ENCODE data around the gene LTK. TPM values are rescaled to one million over a fixed set of nuclear protein-coding genes. Genes with fewer than 3 reads are reported as not detected.

LTK gene
- total and polyA plus RNA-seq, 2 donors (not counting 1 experiment from before 2014, with no cell fraction given): 4.4 to 9.7 TPM

DNA sequence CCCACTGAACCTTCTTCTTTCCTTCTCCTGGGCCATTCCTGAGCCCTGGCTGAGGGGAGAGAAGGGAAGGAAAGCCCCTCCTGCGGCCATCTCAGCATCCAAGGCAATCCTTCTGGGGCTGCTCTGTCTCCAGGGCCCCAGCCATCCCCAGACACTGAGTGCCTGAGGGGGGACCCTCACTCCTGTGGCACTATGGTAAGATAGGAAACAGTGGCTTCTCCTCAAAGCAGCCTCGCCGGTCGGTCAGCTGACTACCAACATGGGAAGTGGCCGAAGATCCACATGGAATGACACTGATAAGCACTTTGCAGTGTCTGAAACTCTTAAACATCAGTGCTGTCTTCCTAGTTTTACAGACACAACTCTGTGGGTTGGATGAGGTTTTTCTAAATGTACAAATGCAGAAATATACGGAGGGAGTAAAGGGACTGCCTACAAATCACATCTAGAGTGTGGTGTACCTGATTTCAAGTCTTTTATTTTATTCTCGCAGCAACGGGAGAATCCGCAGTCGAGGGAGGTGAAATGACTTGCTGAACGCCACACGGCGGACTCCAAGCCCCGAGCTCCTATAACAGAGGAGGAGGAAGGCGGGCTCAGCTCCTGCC lies 20.9 kb downstream of the LTK start:
- WGBS (ENCODE audit: insufficient coverage): 6% methylated on average over 10 of the region's 15 CpGs
- intact Hi-C loops (cut with micrococcal nuclease): loop anchor here (1.0 to 2.0 kb wide), 4 partner anchors 9 to 168 kb away; partner anchors contain the start of genes LTK, MGA and RPAP1
- H3K9me3 Mint-ChIP-seq (ENCODE audit: insufficient read depth): no peaks in the 10 kb centered on the region
- Histone ChIP-seq H3K27me3 (replicated peaks in 1 of 4; ENCODE audit: control extremely low read depth in 1 of 4, control insufficient read depth in 3 of 4, insufficient read depth in 4 of 4, low read length in 3 of 4) (peaks cover 0 to 75% (median 29%) of the 10 kb centered on the region in 4 experiments), H3K9me3 (ENCODE audit: control extremely low read depth in 1 of 3, control insufficient read depth in 2 of 3, insufficient read depth in 1 of 3, low read length in 2 of 3) (peaks cover 0 to 22% (median 0%) of the 10 kb centered on the region in 3 donors), H4K20me1 (ENCODE audit: control insufficient read depth, insufficient read depth, low read length, poor library complexity, severe bottlenecking) (peaks cover 15% of the 10 kb centered on the region), H3K36me3 (replicated peaks in 1 of 2; ENCODE audit: control extremely low read depth in 1 of 2, control insufficient read depth in 1 of 2, extremely low read depth in 1 of 2, insufficient read depth in 2 of 2, low read length in 1 of 2) (no peaks in the 10 kb centered on the region), H3K4me2 (replicated peaks; ENCODE audit: low read depth, low read length, poor library complexity, severe bottlenecking) (peak overlapping the region; percentile 100), H3K4me3 (ENCODE audit: control extremely low read depth in 1 of 5, extremely low read depth in 1 of 5, insufficient read depth in 1 of 5, low read depth in 2 of 5, low read length in 4 of 5) (peak overlapping the region in 4 of 5 experiments; percentile 67 to 81 (median 70)), H3K9ac (ENCODE audit: low read length) (peak overlapping the region; percentile 83), H3K27ac (ENCODE audit: low read length in 2 of 2) (no peak overlapping the region), H2AFZ (ENCODE audit: insufficient read depth, low read depth, low read length, poor library complexity, severe bottlenecking) (peak overlapping the region; percentile 93), H3K79me2 (ENCODE audit: control insufficient read depth, insufficient read depth, low read length) (no peaks in the 10 kb centered on the region), H3K4me1 (ENCODE audit: control insufficient read depth in 2 of 2, insufficient read depth in 2 of 2, low read length in 2 of 2) (peaks cover 29 to 32% of the 10 kb centered on the region in 2 donors)
- H3K4me1 Mint-ChIP-seq: peaks cover 11% of the 10 kb centered on the region
- H3K27ac Mint-ChIP-seq: peak overlapping the region; percentile 50
- H3K27me3 Mint-ChIP-seq: peaks cover 42% of the 10 kb centered on the region
- TF ChIP-seq EZH2 (IDR thresholded peaks at IDR 0.05; ENCODE audit: borderline replicate concordance, insufficient read depth, low read depth, low read length, poor library complexity, severe bottlenecking): no peak
- TF ChIP-seq CTCF (IDR thresholded peaks at IDR 0.05): no peak
- ChIA-PET POLR2A (interaction anchor here (1.2 kb wide), 1 partner anchor 52 kb away, joined by 3 read pairs; the partner anchor contains the start of gene RPAP1), CTCF (interaction anchor here (0.5 to 1.2 kb wide), 3 partner anchors 8 to 213 kb away, joined by 3 to 5 read pairs (median 3); no protein-coding TSS in a partner anchor)
- DNase-seq: peak; percentile 40
- peak overlapping the region; percentile 81 for H3K4me3 Mint-ChIP-seq
- no peak for ATAC-seq (ENCODE audit: low read depth)

DNA sequence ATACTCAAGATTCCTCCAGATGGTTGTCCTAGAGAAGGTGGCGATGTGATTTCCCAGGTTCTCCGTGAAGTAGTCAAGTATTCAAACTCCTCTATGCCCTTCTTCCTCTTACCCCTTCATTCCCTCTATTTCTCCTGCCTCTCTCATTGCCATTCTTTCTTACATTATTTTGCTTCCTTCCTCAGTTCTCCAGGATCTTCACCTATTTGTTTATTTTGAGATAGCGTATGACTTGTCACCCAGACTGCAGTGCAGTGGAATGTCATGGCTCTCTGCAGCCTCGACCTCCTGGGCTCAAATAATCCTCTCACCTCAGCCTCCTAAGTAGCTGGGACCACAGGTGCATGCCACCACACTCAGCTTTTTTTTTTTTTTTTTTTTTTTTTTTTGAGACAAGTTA lies 21.7 kb downstream of the LTK start:
- intact Hi-C loops (cut with micrococcal nuclease): loop anchor here (2.0 kb wide), 2 partner anchors 21 to 169 kb away; partner anchors contain the start of genes LTK and MGA
- peaks cover 15% of the 10 kb centered on the region for H4K20me1 ChIP-seq (ENCODE audit: control insufficient read depth, insufficient read depth, low read length, poor library complexity, severe bottlenecking)
- Mint-ChIP-seq H3K4me1 (peaks cover 11% of the 10 kb centered on the region), H3K4me3 (peak overlapping the region; percentile 27), H3K9me3 (ENCODE audit: insufficient read depth) (no peaks in the 10 kb centered on the region), H3K27me3 (peaks cover 35% of the 10 kb centered on the region), H3K27ac (no peak overlapping the region)
- peaks cover 0 to 22% (median 0%) of the 10 kb centered on the region in 3 donors for H3K9me3 ChIP-seq (ENCODE audit: control extremely low read depth in 1 of 3, control insufficient read depth in 2 of 3, insufficient read depth in 1 of 3, low read length in 2 of 3)
- no peak overlapping the region for H3K9ac ChIP-seq (ENCODE audit: low read length)
- H2AFZ ChIP-seq (ENCODE audit: insufficient read depth, low read depth, low read length, poor library complexity, severe bottlenecking): no peak overlapping the region
- TF ChIP-seq EZH2 (IDR thresholded peaks at IDR 0.05; ENCODE audit: borderline replicate concordance, insufficient read depth, low read depth, low read length, poor library complexity, severe bottlenecking): no peak
- H3K36me3 ChIP-seq (replicated peaks in 1 of 2; ENCODE audit: control extremely low read depth in 1 of 2, control insufficient read depth in 1 of 2, extremely low read depth in 1 of 2, insufficient read depth in 2 of 2, low read length in 1 of 2): no peaks in the 10 kb centered on the region
- no peak overlapping the region for H3K4me2 ChIP-seq (replicated peaks; ENCODE audit: low read depth, low read length, poor library complexity, severe bottlenecking)
- no peaks in the 10 kb centered on the region for H3K79me2 ChIP-seq (ENCODE audit: control insufficient read depth, insufficient read depth, low read length)
- peaks cover 0 to 67% (median 26%) of the 10 kb centered on the region in 4 experiments for H3K27me3 ChIP-seq (replicated peaks in 1 of 4; ENCODE audit: control extremely low read depth in 1 of 4, control insufficient read depth in 3 of 4, insufficient read depth in 4 of 4, low read length in 3 of 4)
- 90% methylated on average over 2 of the region's 4 CpGs for WGBS (ENCODE audit: insufficient coverage)
- ATAC-seq (ENCODE audit: low read depth) (no peak), DNase-seq (no peak)
- ChIA-PET CTCF (no interaction called here), POLR2A (no interaction called here)
- H3K4me3 ChIP-seq (ENCODE audit: control extremely low read depth in 1 of 5, extremely low read depth in 1 of 5, insufficient read depth in 1 of 5, low read depth in 2 of 5, low read length in 4 of 5): no peak overlapping the region
- H3K27ac ChIP-seq (ENCODE audit: low read length in 2 of 2): no peak overlapping the region
- H3K4me1 ChIP-seq (ENCODE audit: control insufficient read depth in 2 of 2, insufficient read depth in 2 of 2, low read length in 2 of 2): peaks cover 29 to 32% of the 10 kb centered on the region in 2 donors

All from B cell (primary cell).